Liver (tissue), 9 donors: ENCODE results near the gene CLBA1. TPM values are rescaled to one million over a fixed set of nuclear protein-coding genes. Genes with fewer than 3 reads are reported as not detected.

Experiments used
- DNase-seq: peaks from one replicate; pipeline ENCODE4 v3.0.0-alpha.2; 2017; ENCODE audit warnings: low spot score
- H3K27ac ChIP-seq, 2 donors: one replicate each; pipeline ENCODE4 v1.7.0; 2013; ENCODE audit warnings: inconsistent platforms in 2 of 2, low read length in 2 of 2, control low read depth in 1 of 2, low read depth in 1 of 2, mild to moderate bottlenecking in 1 of 2
- H3K27me3 ChIP-seq, 4 donors: one replicate each; pipeline versions ENCODE4 v1.6.1 to v1.7.0; 2013; ENCODE audit warnings: low read length in 3 of 4, inconsistent platforms in 1 of 4, mild to moderate bottlenecking in 1 of 4, moderate library complexity in 1 of 4; ENCODE audit not compliant: control insufficient read depth in 4 of 4, insufficient read depth in 4 of 4
- H3K36me3 ChIP-seq, 4 donors: one replicate each; pipeline versions ENCODE4 v1.6.1 to v1.7.0; 2013; ENCODE audit warnings: low read length in 3 of 4, mild to moderate bottlenecking in 3 of 4, low read depth in 1 of 4, moderate library complexity in 1 of 4; ENCODE audit not compliant: control insufficient read depth in 4 of 4, insufficient read depth in 3 of 4
- H3K4me1 ChIP-seq, 4 donors: one replicate each; pipeline versions ENCODE4 v1.6.1 to v1.7.0; 2013; ENCODE audit warnings: low read length in 3 of 4, mild to moderate bottlenecking in 3 of 4, moderate library complexity in 1 of 4; ENCODE audit not compliant: control insufficient read depth in 4 of 4, insufficient read depth in 4 of 4
- H3K4me3 ChIP-seq, 3 donors: one replicate each; pipeline versions ENCODE4 v1.6.1 to v1.7.0; 2013; ENCODE audit warnings: low read length in 3 of 3, control low read depth in 1 of 3, low read depth in 1 of 3, mild to moderate bottlenecking in 1 of 3
- H3K9ac ChIP-seq, 2 donors: one replicate each; pipeline ENCODE4 v1.7.0; 2013; ENCODE audit warnings: low read length in 2 of 2, mild to moderate bottlenecking in 2 of 2, moderate library complexity in 2 of 2, control low read depth in 1 of 2, low read depth in 1 of 2
- H3K9me3 ChIP-seq, 4 donors: one replicate each; pipeline versions ENCODE4 v1.6.1 to v1.7.0; 2013; ENCODE audit warnings: low read length in 3 of 4; ENCODE audit not compliant: control insufficient read depth in 4 of 4
- EGR1 ChIP-seq, 2 donors: IDR thresholded peaks; 2 replicates each; pipeline ENCODE4 v1.6.1; 2016 to 2018; ENCODE audit warnings: antibody characterized with exemption in 2 of 2, low read depth in 2 of 2
- FOXA1 ChIP-seq: IDR thresholded peaks from 2 replicates; pipeline ENCODE4 v1.6.1; 2016; ENCODE audit warnings: antibody characterized with exemption
- FOXA2 ChIP-seq: IDR thresholded peaks from 2 replicates; pipeline ENCODE4 v1.6.1; 2016; ENCODE audit warnings: antibody characterized with exemption
- GABPA ChIP-seq, 2 donors: IDR thresholded peaks in 1 of 2; conservative IDR thresholded peaks in 1 of 2; 2 replicates each; pipeline ENCODE4 v1.6.1; 2016; ENCODE audit warnings: antibody characterized with exemption in 2 of 2, mild to moderate bottlenecking in 1 of 2, moderate library complexity in 1 of 2
- HNF4A ChIP-seq, 2 donors: conservative IDR thresholded peaks; 2 replicates each; pipeline ENCODE4 v1.6.1; 2016; ENCODE audit warnings: antibody characterized with exemption in 2 of 2, mild to moderate bottlenecking in 2 of 2
- HNF4G ChIP-seq: IDR thresholded peaks from 2 replicates; pipeline ENCODE4 v1.6.1; 2016; ENCODE audit warnings: antibody characterized with exemption
- JUND ChIP-seq, 2 donors: IDR thresholded peaks; 2 replicates each; pipeline ENCODE4 v1.6.1; 2016; ENCODE audit warnings: antibody characterized with exemption in 2 of 2
- NR2F2 ChIP-seq: IDR thresholded peaks from 2 replicates; pipeline ENCODE4 v1.6.1; 2016; ENCODE audit warnings: antibody characterized with exemption
- RAD21 ChIP-seq, 2 donors: IDR thresholded peaks; 2 replicates each; pipeline ENCODE4 v1.6.1; 2016; ENCODE audit warnings: antibody characterized with exemption in 2 of 2, mild to moderate bottlenecking in 2 of 2
- RXRA ChIP-seq, 2 donors: IDR thresholded peaks; 2 replicates each; pipeline ENCODE4 v1.6.1; 2017 to 2018; ENCODE audit warnings: antibody characterized with exemption in 2 of 2, mild to moderate bottlenecking in 1 of 2
- SP1 ChIP-seq: IDR thresholded peaks from 2 replicates; pipeline ENCODE4 v1.6.1; 2018; ENCODE audit warnings: antibody characterized with exemption, mild to moderate bottlenecking
- TAF1 ChIP-seq: conservative IDR thresholded peaks from 2 replicates; pipeline ENCODE4 v1.6.1; 2016; ENCODE audit warnings: antibody characterized with exemption, mild to moderate bottlenecking
- YY1 ChIP-seq: IDR thresholded peaks from 2 replicates; pipeline ENCODE4 v1.6.1; 2016; ENCODE audit warnings: antibody characterized with exemption, mild to moderate bottlenecking
- WGBS: extraction: QIAGEN DNeasy Blood & Tissue Kit; methylation state at CpG from one replicate; pipeline ENCODE4 v1.1.7; 2013; 5-methylcytosine and 5-hydroxymethylcytosine counted together
- polyA plus RNA-seq, 2 donors: library from polyadenylated mRNA; stranded (reverse) in 1 of 2; unstranded in 1 of 2; fragments of 200-250 nt in 1 of 2; fragments of >200 nt in 1 of 2; fragmentation: Nextera tagmentation in 1 of 2; extraction: Ambion mirVana in 1 of 2; gene quantifications; one replicate each; pipeline versions ENCODE4 v1.2.1 to v1.2.3, GENCODE V29; 2013 to 2015
- total RNA-seq, 2 donors: library from RNA; depleted of rRNA; stranded (reverse); fragments of >200 nt; gene quantifications; one replicate each; pipeline ENCODE4 v1.2.3, GENCODE V29; 2014
- TF ChIP-seq, protein P1 (sequence below): fragments of 150-350 bp; IDR thresholded peaks from 2 replicates; pipeline ENCODE4 v1.5.1; 2017; ENCODE audit warnings: improper control_type of control experiment, low read depth, low read length; ENCODE audit not compliant: missing input control
- TF ChIP-seq, protein P2 (sequence below): IDR thresholded peaks from 2 replicates; pipeline ENCODE4 v1.6.1; 2016; ENCODE audit warnings: antibody characterized with exemption, mild to moderate bottlenecking
- TF ChIP-seq, protein P3 (sequence below): IDR thresholded peaks from 2 replicates; pipeline ENCODE4 v1.6.1; 2016; ENCODE audit warnings: antibody characterized with exemption
- donor health status: healthy.
- donor health status: healthy.
- donor health status: healthy.
- donor health status: healthy.
- donor health status: healthy.

The CLBA1 gene
- total and polyA plus RNA-seq, 4 donors: 0.98 to 3.9 (median 2.3) TPM

DNA sequence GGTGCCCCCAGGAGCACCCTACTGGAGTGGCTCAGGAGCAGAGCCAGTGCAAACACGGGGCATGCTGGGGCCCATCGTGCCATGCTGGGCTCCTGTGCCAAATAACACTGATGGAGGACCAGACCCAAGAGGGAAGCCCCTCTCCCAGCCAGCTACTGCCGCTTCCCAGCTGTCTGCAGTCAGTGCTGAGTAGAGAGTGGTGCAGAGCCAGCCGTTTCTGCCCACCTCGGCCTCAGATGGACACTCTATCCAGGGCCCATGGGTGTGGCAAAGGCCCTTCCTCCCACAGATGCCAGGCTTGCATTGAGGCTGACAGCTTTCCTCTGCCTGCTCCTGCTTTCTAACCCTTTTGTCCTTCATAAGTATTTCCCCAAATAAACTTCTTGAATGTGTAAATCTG, 13.2 kb downstream of the CLBA1 start:
- Histone ChIP-seq H3K27ac (no peak overlapping the region), H3K9me3 (no peaks in the 10 kb centered on the region), H3K27me3 (no peaks in the 10 kb centered on the region), H3K9ac (no peak overlapping the region), H3K4me1 (peaks cover 0 to 1% (median 0%) of the 10 kb centered on the region in 4 donors), H3K36me3 (peaks cover 0 to 2% (median under 1%) of the 10 kb centered on the region in 4 donors), H3K4me3 (no peak overlapping the region)
- TF ChIP-seq, protein P1, sequence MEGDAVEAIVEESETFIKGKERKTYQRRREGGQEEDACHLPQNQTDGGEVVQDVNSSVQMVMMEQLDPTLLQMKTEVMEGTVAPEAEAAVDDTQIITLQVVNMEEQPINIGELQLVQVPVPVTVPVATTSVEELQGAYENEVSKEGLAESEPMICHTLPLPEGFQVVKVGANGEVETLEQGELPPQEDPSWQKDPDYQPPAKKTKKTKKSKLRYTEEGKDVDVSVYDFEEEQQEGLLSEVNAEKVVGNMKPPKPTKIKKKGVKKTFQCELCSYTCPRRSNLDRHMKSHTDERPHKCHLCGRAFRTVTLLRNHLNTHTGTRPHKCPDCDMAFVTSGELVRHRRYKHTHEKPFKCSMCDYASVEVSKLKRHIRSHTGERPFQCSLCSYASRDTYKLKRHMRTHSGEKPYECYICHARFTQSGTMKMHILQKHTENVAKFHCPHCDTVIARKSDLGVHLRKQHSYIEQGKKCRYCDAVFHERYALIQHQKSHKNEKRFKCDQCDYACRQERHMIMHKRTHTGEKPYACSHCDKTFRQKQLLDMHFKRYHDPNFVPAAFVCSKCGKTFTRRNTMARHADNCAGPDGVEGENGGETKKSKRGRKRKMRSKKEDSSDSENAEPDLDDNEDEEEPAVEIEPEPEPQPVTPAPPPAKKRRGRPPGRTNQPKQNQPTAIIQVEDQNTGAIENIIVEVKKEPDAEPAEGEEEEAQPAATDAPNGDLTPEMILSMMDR: no peak
- TF ChIP-seq NR2F2 (no peak), GABPA (IDR thresholded peaks at IDR 0.05 in 1 of 2, conservative IDR thresholded peaks at IDR 0.05 in 1 of 2) (no peak), JUND (IDR thresholded peaks at IDR 0.05) (no peak), RXRA (IDR thresholded peaks at IDR 0.05) (no peak), SP1 (no peak), YY1 (no peak), RAD21 (IDR thresholded peaks at IDR 0.05) (no peak), EGR1 (IDR thresholded peaks at IDR 0.05; ENCODE audit: low read depth in 2 of 2) (no peak), FOXA1 (no peak), HNF4G (no peak)
- TF ChIP-seq, protein P2, sequence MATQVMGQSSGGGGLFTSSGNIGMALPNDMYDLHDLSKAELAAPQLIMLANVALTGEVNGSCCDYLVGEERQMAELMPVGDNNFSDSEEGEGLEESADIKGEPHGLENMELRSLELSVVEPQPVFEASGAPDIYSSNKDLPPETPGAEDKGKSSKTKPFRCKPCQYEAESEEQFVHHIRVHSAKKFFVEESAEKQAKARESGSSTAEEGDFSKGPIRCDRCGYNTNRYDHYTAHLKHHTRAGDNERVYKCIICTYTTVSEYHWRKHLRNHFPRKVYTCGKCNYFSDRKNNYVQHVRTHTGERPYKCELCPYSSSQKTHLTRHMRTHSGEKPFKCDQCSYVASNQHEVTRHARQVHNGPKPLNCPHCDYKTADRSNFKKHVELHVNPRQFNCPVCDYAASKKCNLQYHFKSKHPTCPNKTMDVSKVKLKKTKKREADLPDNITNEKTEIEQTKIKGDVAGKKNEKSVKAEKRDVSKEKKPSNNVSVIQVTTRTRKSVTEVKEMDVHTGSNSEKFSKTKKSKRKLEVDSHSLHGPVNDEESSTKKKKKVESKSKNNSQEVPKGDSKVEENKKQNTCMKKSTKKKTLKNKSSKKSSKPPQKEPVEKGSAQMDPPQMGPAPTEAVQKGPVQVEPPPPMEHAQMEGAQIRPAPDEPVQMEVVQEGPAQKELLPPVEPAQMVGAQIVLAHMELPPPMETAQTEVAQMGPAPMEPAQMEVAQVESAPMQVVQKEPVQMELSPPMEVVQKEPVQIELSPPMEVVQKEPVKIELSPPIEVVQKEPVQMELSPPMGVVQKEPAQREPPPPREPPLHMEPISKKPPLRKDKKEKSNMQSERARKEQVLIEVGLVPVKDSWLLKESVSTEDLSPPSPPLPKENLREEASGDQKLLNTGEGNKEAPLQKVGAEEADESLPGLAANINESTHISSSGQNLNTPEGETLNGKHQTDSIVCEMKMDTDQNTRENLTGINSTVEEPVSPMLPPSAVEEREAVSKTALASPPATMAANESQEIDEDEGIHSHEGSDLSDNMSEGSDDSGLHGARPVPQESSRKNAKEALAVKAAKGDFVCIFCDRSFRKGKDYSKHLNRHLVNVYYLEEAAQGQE: no peak
- DNase-seq: no peak
- WGBS: 95% methylated on average over 5 of the region's 5 CpGs

DNA sequence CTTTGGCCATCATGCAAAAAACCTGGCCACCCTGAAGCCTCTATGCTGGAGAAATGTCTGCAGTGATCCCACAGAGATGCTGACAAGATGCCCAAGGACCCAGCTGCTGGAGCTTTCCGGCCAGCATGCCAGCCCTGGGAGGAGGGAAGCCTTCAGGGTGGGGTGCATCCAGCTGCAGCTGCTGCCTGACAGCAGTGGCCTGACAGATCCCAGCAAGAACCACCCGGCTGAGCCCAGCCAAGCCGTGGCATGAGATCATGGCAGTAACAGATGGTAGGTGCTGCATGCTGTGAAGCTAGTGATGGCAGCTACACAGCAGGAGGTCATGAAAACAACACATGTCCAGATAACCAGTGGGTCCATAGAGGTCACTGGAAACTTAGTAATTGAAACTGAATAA, 13.8 kb downstream of the CLBA1 start:
- Histone ChIP-seq H3K4me1 (peaks cover 0 to 3% (median 0%) of the 10 kb centered on the region in 4 donors), H3K27me3 (no peaks in the 10 kb centered on the region), H3K4me3 (no peak overlapping the region), H3K9ac (no peak overlapping the region), H3K36me3 (peaks cover 0 to 2% (median under 1%) of the 10 kb centered on the region in 4 donors), H3K9me3 (no peaks in the 10 kb centered on the region), H3K27ac (no peak overlapping the region)
- DNase-seq: no peak
- WGBS: 94% methylated on average over 3 of the region's 3 CpGs
- TF ChIP-seq RXRA (IDR thresholded peaks at IDR 0.05): no peak
- no peak for TF ChIP-seq SP1
- no peak for TF ChIP-seq JUND (IDR thresholded peaks at IDR 0.05)
- TF ChIP-seq FOXA2: no peak
- no peak for TF ChIP-seq HNF4A (conservative IDR thresholded peaks at IDR 0.05)
- TF ChIP-seq, protein P3, sequence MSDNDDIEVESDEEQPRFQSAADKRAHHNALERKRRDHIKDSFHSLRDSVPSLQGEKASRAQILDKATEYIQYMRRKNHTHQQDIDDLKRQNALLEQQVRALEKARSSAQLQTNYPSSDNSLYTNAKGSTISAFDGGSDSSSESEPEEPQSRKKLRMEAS: no peak
- no peak for TF ChIP-seq TAF1
- TF ChIP-seq RAD21 (IDR thresholded peaks at IDR 0.05): no peak
- TF ChIP-seq, protein P2: no peak
- TF ChIP-seq EGR1 (IDR thresholded peaks at IDR 0.05; ENCODE audit: low read depth in 2 of 2): no peak
- TF ChIP-seq NR2F2: no peak
- TF ChIP-seq YY1: no peak
- no peak for TF ChIP-seq HNF4G
- TF ChIP-seq, protein P1: no peak
- no peak for TF ChIP-seq FOXA1
- TF ChIP-seq GABPA (IDR thresholded peaks at IDR 0.05 in 1 of 2, conservative IDR thresholded peaks at IDR 0.05 in 1 of 2): no peak
